ENCODE data around the gene MICA.
A peak's percentile ranks its signal among the peaks of the same experiment; 100 is the strongest.

MICA gene

DNA sequence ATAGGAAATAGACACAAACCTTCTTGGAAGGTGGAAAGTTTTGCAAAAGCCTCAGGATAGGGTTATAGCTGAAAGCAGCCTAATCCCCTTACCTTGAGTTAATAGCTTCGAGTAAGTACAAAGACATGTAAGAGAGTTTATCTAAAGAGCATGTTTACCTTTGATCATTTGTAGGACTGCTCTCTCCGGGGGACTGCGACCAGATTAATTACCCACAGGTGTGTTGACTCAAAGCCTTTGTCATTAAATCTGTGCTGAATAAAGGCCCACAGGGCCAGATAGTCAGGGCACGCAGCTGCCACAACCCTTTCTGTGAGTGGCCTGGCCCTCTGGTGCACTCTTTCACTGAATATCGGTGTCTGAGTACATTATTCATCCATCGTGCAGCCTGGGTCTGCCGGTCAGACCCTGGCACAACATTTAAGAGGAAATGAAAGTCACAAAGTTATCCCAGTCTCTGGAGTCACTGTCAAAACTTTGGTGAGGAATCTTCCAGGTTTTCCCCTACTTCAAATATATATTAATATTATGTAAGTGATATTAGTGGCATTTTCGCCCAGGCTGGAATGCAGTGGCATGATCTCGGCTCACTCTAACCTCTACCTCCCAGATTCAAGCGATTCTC lies 5.4 kb upstream of the MICA start:
- Histone ChIP-seq H3K4me3 (ENCODE audit: low read depth, low read length) (no peak overlapping the region), H3K4me1 (ENCODE audit: control insufficient read depth, insufficient read depth, low read length) (peaks cover 7% of the 10 kb centered on the region; the same call in 1 of the 2 replicates), H3K9me3 (ENCODE audit: control insufficient read depth, insufficient read depth, low read depth, low read length) (no peaks in the 10 kb centered on the region), H3K27ac (ENCODE audit: extremely low read depth, low read depth, low read length) (0 out of 2 replicates have a peak overlapping the region, but pooled peaks have one; percentile 1), H3K36me3 (ENCODE audit: control insufficient read depth in 2 of 2, insufficient read depth in 1 of 2, low read length in 2 of 2) (no peaks in the 10 kb centered on the region)
- TF ChIP-seq GLIS1 (tag by site-specific recombination; IDR thresholded peaks at IDR 0.05) (peak; percentile 59), FEZF1 (tag by site-specific recombination; IDR thresholded peaks at IDR 0.05) (peak; percentile 63), ZBTB17 (tag by site-specific recombination; IDR thresholded peaks at IDR 0.05) (0 out of 2 replicates have a peak, but pooled peaks have one; percentile 15), GFI1B (tag by site-specific recombination; IDR thresholded peaks at IDR 0.05) (0 out of 2 replicates have a peak, but pooled peaks have one; percentile 43), ZNF843 (tag by site-specific recombination; IDR thresholded peaks at IDR 0.05) (peak; percentile 45; the same call in 1 of the 2 replicates), ZNF791 (tag by site-specific recombination; IDR thresholded peaks at IDR 0.05) (no peak)
- TF ChIP-seq, protein P1, sequence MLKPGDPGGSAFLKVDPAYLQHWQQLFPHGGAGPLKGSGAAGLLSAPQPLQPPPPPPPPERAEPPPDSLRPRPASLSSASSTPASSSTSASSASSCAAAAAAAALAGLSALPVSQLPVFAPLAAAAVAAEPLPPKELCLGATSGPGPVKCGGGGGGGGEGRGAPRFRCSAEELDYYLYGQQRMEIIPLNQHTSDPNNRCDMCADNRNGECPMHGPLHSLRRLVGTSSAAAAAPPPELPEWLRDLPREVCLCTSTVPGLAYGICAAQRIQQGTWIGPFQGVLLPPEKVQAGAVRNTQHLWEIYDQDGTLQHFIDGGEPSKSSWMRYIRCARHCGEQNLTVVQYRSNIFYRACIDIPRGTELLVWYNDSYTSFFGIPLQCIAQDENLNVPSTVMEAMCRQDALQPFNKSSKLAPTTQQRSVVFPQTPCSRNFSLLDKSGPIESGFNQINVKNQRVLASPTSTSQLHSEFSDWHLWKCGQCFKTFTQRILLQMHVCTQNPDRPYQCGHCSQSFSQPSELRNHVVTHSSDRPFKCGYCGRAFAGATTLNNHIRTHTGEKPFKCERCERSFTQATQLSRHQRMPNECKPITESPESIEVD (tag by site-specific recombination; IDR thresholded peaks at IDR 0.05) = no peak
- TF ChIP-seq, protein P2, sequence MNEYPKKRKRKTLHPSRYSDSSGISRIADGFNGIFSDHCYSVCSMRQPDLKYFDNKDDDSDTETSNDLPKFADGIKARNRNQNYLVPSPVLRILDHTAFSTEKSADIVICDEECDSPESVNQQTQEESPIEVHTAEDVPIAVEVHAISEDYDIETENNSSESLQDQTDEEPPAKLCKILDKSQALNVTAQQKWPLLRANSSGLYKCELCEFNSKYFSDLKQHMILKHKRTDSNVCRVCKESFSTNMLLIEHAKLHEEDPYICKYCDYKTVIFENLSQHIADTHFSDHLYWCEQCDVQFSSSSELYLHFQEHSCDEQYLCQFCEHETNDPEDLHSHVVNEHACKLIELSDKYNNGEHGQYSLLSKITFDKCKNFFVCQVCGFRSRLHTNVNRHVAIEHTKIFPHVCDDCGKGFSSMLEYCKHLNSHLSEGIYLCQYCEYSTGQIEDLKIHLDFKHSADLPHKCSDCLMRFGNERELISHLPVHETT (tag by site-specific recombination; IDR thresholded peaks at IDR 0.05) = no peak
- ChIA-PET POLR2A (interaction anchor here (0.6 kb wide), 1 partner anchor 576 kb away, joined by 4 read pairs; no protein-coding TSS in a partner anchor), CTCF (interaction anchor here (0.6 to 10.0 kb wide), 31 partner anchors 10 to 231 kb away, joined by 3 to 98 read pairs (median 4); partner anchors contain the start of gene ATP6V1G2)

DNA sequence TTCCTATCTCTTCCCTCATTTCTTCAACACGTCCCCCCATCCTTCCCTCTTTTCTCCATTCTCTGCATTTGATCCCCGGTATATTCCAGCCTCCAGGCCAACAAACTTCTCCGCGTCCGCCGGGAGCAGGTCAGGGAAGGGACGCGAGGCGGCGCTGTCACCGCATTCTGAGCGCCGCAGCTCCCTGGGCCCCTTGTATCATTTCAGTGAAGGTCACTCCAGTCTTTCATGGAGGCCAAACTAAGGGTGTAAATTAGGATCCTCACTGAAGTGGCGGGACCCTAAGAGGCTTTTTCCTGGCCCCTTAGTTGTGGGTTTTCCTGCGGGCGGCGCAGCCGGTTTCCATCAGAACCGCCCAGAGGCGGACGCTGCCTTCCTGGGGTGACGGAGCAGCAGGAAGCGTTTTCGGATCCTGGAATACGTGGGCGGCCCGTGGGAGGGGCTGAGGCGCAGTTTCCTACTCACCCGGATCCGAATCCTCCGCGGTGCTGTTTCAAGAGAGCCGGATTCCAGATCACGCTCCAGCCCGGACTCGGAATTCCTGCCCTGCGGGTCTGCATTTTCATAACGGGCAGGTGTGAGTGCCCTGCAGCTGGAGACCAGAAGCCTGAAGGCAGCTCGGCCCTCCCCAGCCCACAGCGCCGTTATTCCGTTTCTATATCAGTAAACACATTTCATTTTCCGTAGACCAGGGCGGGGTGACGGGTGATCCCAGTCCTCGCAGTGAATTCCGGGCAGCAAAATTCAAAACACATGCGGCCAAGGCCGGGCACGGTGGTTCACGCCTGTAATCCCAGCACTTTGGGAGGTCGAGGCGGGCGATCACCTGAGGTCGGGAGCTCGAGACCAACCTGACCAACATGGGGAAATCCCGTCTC lies 3.6 kb upstream of the MICA start:
- Histone ChIP-seq H3K4me3 (ENCODE audit: low read depth, low read length) (peak overlapping the region; percentile 69), H3K9me3 (ENCODE audit: control insufficient read depth, insufficient read depth, low read depth, low read length) (no peaks in the 10 kb centered on the region), H3K27ac (ENCODE audit: extremely low read depth, low read depth, low read length) (peak overlapping the region; percentile 66; the same call in 1 of the 2 replicates), H3K36me3 (ENCODE audit: control insufficient read depth in 2 of 2, insufficient read depth in 1 of 2, low read length in 2 of 2) (no peaks in the 10 kb centered on the region), H3K4me1 (ENCODE audit: control insufficient read depth, insufficient read depth, low read length) (peaks cover 7% of the 10 kb centered on the region; the same call in 1 of the 2 replicates)
- CTCF ChIA-PET = interaction anchor here (0.6 to 10.0 kb wide), 25 partner anchors 9 to 505 kb away, joined by 3 to 98 read pairs (median 3); no protein-coding TSS in a partner anchor
- POLR2A ChIA-PET = interaction anchor here (0.7 to 2.5 kb wide), 3 partner anchors 43 to 309 kb away, joined by 4 to 6 read pairs (median 4); partner anchors contain the start of gene DDX39B
- TF ChIP-seq ZBTB17 (tag by site-specific recombination; IDR thresholded peaks at IDR 0.05) (peak; percentile 88), ZNF214 (tag by site-specific recombination; IDR thresholded peaks at IDR 0.05; ENCODE audit: borderline replicate concordance) (no peak), ZNF426 (tag by site-specific recombination; IDR thresholded peaks at IDR 0.05) (no peak), SP3 (tag by site-specific recombination; IDR thresholded peaks at IDR 0.05) (peak; percentile 66; the same call in 1 of the 2 replicates), ZNF654 (tag by site-specific recombination; IDR thresholded peaks at IDR 0.05; ENCODE audit: low read depth) (peak; percentile 94), ZNF585B (tag by site-specific recombination; IDR thresholded peaks at IDR 0.05) (no peak), ZNF121 (tag by site-specific recombination; IDR thresholded peaks at IDR 0.05) (0 out of 2 replicates have a peak, but pooled peaks have one; percentile 49), ZNF623 (tag by site-specific recombination; IDR thresholded peaks at IDR 0.05) (0 out of 2 replicates have a peak, but pooled peaks have one; percentile 12), TCF7L2 (IDR thresholded peaks at IDR 0.05; ENCODE audit: borderline replicate concordance, low read depth, low read length) (no peak), SCRT1 (tag by site-specific recombination; IDR thresholded peaks at IDR 0.05; ENCODE audit: borderline replicate concordance) (no peak)
- TF ChIP-seq, protein P3, sequence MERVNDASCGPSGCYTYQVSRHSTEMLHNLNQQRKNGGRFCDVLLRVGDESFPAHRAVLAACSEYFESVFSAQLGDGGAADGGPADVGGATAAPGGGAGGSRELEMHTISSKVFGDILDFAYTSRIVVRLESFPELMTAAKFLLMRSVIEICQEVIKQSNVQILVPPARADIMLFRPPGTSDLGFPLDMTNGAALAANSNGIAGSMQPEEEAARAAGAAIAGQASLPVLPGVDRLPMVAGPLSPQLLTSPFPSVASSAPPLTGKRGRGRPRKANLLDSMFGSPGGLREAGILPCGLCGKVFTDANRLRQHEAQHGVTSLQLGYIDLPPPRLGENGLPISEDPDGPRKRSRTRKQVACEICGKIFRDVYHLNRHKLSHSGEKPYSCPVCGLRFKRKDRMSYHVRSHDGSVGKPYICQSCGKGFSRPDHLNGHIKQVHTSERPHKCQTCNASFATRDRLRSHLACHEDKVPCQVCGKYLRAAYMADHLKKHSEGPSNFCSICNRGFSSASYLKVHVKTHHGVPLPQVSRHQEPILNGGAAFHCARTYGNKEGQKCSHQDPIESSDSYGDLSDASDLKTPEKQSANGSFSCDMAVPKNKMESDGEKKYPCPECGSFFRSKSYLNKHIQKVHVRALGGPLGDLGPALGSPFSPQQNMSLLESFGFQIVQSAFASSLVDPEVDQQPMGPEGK (tag by site-specific recombination; IDR thresholded peaks at IDR 0.05) = peak; percentile 60; the same call in 1 of the 2 replicates
- TF ChIP-seq, protein P4, sequence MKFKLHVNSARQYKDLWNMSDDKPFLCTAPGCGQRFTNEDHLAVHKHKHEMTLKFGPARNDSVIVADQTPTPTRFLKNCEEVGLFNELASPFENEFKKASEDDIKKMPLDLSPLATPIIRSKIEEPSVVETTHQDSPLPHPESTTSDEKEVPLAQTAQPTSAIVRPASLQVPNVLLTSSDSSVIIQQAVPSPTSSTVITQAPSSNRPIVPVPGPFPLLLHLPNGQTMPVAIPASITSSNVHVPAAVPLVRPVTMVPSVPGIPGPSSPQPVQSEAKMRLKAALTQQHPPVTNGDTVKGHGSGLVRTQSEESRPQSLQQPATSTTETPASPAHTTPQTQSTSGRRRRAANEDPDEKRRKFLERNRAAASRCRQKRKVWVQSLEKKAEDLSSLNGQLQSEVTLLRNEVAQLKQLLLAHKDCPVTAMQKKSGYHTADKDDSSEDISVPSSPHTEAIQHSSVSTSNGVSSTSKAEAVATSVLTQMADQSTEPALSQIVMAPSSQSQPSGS (tag by site-specific recombination; IDR thresholded peaks at IDR 0.05; ENCODE audit: low read depth) = no peak
- TF ChIP-seq, protein P5, sequence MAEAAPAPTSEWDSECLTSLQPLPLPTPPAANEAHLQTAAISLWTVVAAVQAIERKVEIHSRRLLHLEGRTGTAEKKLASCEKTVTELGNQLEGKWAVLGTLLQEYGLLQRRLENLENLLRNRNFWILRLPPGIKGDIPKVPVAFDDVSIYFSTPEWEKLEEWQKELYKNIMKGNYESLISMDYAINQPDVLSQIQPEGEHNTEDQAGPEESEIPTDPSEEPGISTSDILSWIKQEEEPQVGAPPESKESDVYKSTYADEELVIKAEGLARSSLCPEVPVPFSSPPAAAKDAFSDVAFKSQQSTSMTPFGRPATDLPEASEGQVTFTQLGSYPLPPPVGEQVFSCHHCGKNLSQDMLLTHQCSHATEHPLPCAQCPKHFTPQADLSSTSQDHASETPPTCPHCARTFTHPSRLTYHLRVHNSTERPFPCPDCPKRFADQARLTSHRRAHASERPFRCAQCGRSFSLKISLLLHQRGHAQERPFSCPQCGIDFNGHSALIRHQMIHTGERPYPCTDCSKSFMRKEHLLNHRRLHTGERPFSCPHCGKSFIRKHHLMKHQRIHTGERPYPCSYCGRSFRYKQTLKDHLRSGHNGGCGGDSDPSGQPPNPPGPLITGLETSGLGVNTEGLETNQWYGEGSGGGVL (tag by site-specific recombination; IDR thresholded peaks at IDR 0.05) = no peak
- TF ChIP-seq, protein P6, sequence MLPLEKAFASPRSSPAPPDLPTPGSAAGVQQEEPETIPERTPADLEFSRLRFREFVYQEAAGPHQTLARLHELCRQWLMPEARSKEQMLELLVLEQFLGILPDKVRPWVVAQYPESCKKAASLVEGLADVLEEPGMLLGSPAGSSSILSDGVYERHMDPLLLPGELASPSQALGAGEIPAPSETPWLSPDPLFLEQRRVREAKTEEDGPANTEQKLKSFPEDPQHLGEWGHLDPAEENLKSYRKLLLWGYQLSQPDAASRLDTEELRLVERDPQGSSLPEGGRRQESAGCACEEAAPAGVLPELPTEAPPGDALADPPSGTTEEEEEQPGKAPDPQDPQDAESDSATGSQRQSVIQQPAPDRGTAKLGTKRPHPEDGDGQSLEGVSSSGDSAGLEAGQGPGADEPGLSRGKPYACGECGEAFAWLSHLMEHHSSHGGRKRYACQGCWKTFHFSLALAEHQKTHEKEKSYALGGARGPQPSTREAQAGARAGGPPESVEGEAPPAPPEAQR (tag by site-specific recombination; IDR thresholded peaks at IDR 0.05) = no peak
